Lung (tissue), 12 donors: ENCODE measurements around the gene SLC6A17. TPM values are rescaled to one million over a fixed set of nuclear protein-coding genes. Genes with fewer than 3 reads are reported as not detected.

ENCODE experiments used
- ATAC-seq: fragments of 200-7000 bp; cut with Tn5 transposase; one replicate; pipeline ENCODE4 v1.9.1; 2020; ENCODE audit warnings: moderate number of reproducible peaks; ENCODE audit not compliant: insufficient read depth, low FRiP score
- DNase-seq, 3 donors: peaks; one replicate each; pipeline ENCODE4 v3.0.0-alpha.2; 2013 to 2017
- H3K27ac ChIP-seq, 2 donors: one replicate each; pipeline ENCODE4 v1.5.1; 2013; ENCODE audit warnings: mild to moderate bottlenecking in 2 of 2, moderate library complexity in 2 of 2, control low read depth in 1 of 2, inconsistent platforms in 1 of 2, low read depth in 1 of 2, low read length in 1 of 2
- H3K27me3 ChIP-seq, 3 donors: one replicate each; pipeline ENCODE4 v1.5.1; 2013; ENCODE audit warnings: low read length in 2 of 3; ENCODE audit not compliant: control insufficient read depth in 3 of 3, insufficient read depth in 3 of 3
- H3K36me3 ChIP-seq, 4 donors: one replicate each; pipeline ENCODE4 v1.5.1; 2013; ENCODE audit warnings: low read length in 4 of 4, mild to moderate bottlenecking in 1 of 4, moderate library complexity in 1 of 4; ENCODE audit not compliant: control insufficient read depth in 4 of 4, insufficient read depth in 4 of 4
- H3K4me1 ChIP-seq, 5 donors: one replicate each; pipeline ENCODE4 v1.5.1; 2013; ENCODE audit warnings: low read length in 5 of 5, mild to moderate bottlenecking in 2 of 5, moderate library complexity in 1 of 5; ENCODE audit not compliant: control insufficient read depth in 5 of 5, insufficient read depth in 5 of 5
- H3K4me3 ChIP-seq: one replicate; pipeline ENCODE4 v1.5.1; 2013; ENCODE audit warnings: mild to moderate bottlenecking, control low read depth, moderate library complexity
- H3K9ac ChIP-seq, 2 donors: one replicate each; pipeline ENCODE4 v1.5.1; 2013; ENCODE audit warnings: low read length in 2 of 2, control low read depth in 1 of 2; ENCODE audit not compliant: insufficient read depth in 1 of 2
- H3K9me3 ChIP-seq, 4 donors: one replicate each; pipeline ENCODE4 v1.5.1; 2013; ENCODE audit warnings: low read length in 3 of 4, mild to moderate bottlenecking in 1 of 4, moderate library complexity in 1 of 4; ENCODE audit not compliant: control insufficient read depth in 4 of 4, insufficient read depth in 3 of 4
- CTCF ChIP-seq: IDR thresholded peaks from 2 replicates; pipeline ENCODE4 v1.5.1; 2012; ENCODE audit warnings: mild to moderate bottlenecking; ENCODE audit errors: control extremely low read depth, extremely low read depth
- WGBS, 2 donors: extraction: QIAGEN DNeasy Blood & Tissue Kit; methylation state at CpG; one replicate each; pipeline ENCODE4 v1.1.7; 2013; 5-methylcytosine and 5-hydroxymethylcytosine counted together
- polyA plus RNA-seq, 2 donors: library from polyadenylated mRNA; stranded (reverse); fragments of 200-250 nt; gene quantifications; one replicate each; pipeline ENCODE4 v1.2.1, GENCODE V29; 2013
- total RNA-seq, 2 donors: library from RNA; depleted of rRNA in 1 of 2; stranded (reverse); fragments of >200 nt in 1 of 2; gene quantifications; one replicate each; pipeline ENCODE4 v1.2.1, GENCODE V29; 2014 to 2021
- donor health status: control.
- donor health status: control.
- donor health status: Bipolar disorder and iron deficiency.
- donor health status: healthy.
- donor health status: DM: yes; HTN: yes; CAD: no.

Gene SLC6A17
- total and polyA plus RNA-seq, 4 donors = 0.02 to 0.09 (median 0.03) TPM

- Histone ChIP-seq H3K27ac (no peak overlapping the region), H3K27me3 (no peaks in the 10 kb centered on the region), H3K4me3 (no peak overlapping the region), H3K9me3 (no peaks in the 10 kb centered on the region), H3K9ac (no peak overlapping the region), H3K4me1 (no peaks in the 10 kb centered on the region), H3K36me3 (peaks cover 0 to 22% (median 0%) of the 10 kb centered on the region in 4 donors)
- WGBS, 2 donors = 94 to 95% methylated on average over 18 of the region's 18 CpGs
- DNase-seq (no peak), ATAC-seq (no peak)
- TF ChIP-seq CTCF = no peak
Measured at GRCh38 chr1:110225756-110226404, 75.6 kb downstream of the SLC6A17 start.

GRCh38 chr1:110227774-110228173 lies 77.5 kb downstream of the SLC6A17 start:
- DNase-seq (no peak), ATAC-seq (no peak)
- no peak overlapping the region for H3K4me3 ChIP-seq
- peaks cover 0 to 10% (median 2%) of the 10 kb centered on the region in 4 donors for H3K9me3 ChIP-seq
- no peak overlapping the region for H3K27ac ChIP-seq
- peaks cover 0 to 24% (median 0%) of the 10 kb centered on the region in 4 donors for H3K36me3 ChIP-seq
- H3K4me1 ChIP-seq = no peaks in the 10 kb centered on the region
- WGBS, 2 donors = 93 to 95% methylated on average over 12 of the region's 12 CpGs
- no peaks in the 10 kb centered on the region for H3K27me3 ChIP-seq
- no peak for TF ChIP-seq CTCF
- no peak overlapping the region for H3K9ac ChIP-seq

DNA sequence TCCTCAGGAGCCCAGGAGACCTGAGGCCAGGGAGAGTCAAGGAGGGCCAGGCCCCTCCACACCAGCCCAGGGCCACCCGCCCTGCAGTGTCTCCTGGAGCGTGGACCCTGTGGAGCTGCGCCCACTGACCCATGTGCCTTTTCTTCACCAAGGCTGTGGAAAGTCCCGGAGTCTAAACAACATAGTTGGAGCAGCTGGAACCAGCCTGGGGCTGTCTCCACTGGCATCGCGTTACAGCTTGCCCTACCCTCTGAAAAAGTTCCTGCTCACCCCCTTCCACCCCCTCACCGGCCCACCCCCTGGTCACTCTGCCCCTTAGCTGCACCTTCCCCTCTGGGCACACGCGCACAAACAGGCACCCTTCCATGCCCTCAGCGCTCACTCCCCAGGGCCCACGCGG lies 78.1 kb downstream of the SLC6A17 start:
- 89 to 94% methylated on average over 10 to 12 of the region's 12 CpGs for WGBS, 2 donors
- no peak for TF ChIP-seq CTCF
- Histone ChIP-seq H3K9ac (no peak overlapping the region), H3K27me3 (no peaks in the 10 kb centered on the region), H3K4me1 (no peaks in the 10 kb centered on the region), H3K27ac (no peak overlapping the region), H3K9me3 (peaks cover 0 to 12% (median 2%) of the 10 kb centered on the region in 4 donors), H3K36me3 (peaks cover 0 to 22% (median 0%) of the 10 kb centered on the region in 4 donors), H3K4me3 (no peak overlapping the region)
- ATAC-seq (no peak), DNase-seq (no peak)

- Histone ChIP-seq H3K27me3 (no peaks in the 10 kb centered on the region), H3K9me3 (peaks cover 0 to 13% (median 2%) of the 10 kb centered on the region in 4 donors), H3K4me1 (no peaks in the 10 kb centered on the region), H3K9ac (no peak overlapping the region), H3K4me3 (no peak overlapping the region), H3K36me3 (peaks cover 0 to 21% (median 0%) of the 10 kb centered on the region in 4 donors), H3K27ac (no peak overlapping the region)
- DNase-seq = no peak
- ATAC-seq = no peak
- 85 to 92% methylated on average over 7 to 9 of the region's 9 CpGs for WGBS, 2 donors
- no peak for TF ChIP-seq CTCF
Measured at GRCh38 chr1:110228869-110229268, 78.6 kb downstream of the SLC6A17 start.
